ENCODE measurements around the gene GATD1.

GATD1 gene

DNA sequence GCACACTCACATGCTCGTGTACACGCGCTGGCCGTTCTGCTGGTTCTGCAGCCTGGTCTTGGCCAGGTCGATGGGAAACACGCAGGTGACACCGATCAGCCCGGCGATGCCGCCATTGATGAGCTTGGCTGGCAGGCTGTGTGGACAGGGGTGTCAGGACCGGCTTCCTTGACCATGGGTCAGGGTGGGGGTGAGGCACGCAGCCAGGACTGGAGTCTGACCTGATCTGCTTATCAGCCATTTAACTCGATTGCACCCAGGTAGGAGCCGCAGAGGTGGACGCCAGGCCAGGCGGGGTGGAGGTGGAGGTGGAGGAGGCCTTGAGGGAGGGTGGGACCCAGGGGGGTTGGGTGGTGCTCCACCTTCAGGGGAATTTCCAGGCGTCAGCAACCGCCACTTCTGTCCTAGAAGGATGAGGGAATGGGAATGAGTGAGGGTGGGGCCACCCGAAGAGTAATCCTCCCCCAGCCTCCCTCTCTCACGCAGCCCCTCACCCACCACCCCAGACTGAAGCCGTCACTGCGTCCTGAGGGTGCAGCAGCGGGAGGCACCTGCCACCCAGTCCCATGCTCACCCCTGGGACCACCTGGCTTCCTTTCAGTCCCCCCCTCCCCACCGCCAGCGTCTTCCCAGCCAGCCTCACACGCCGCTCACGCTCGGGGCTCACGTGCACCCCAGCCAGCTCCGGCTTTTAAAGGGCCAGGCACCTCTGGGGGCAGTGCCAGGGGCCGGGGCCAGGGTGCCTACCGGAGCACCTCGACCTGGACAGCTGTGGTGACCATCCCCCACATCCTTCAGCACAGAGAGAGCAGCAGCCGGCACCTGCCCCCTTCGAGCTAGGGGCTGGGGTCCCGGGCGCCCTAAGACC lies 17.7 kb upstream of the GATD1 start:
- DNase-seq: no peak

DNA sequence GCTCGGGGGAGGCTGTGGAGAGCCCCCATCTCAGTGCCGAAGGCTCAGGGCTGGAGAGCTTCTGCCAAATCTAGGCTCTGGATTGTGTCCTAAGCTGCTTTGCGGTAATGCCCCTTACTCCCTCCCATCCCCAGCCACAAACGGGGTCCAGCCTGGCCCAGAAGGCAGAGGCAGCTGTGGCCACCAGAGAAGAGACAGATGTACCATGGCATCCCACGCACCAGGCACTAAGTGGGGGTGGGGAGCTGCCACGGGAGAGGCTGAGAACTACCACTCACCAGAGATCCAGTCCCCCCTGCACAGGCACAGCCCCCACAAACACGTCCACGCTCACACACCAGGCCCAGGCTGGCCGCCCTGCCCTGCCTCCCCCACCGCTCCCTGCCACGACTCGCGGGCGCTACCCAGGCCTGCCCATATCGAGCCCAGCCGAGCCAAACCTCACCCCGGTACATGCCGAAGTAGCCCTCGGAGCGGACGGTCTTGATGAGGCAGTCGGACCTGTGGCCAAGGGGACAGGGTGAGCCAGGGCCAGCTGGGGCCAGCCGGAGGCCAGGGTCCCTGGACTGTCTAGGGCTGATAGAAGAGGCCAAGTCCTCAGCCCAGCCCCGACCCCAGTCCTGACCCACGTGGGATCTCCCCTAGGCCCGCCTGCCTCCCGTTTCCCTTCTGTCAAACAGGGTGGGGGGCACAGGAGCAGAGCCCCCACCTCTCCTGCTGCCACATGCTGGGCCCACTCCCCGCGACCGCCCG lies 16.9 kb upstream of the GATD1 start:
- no peak for DNase-seq

DNA sequence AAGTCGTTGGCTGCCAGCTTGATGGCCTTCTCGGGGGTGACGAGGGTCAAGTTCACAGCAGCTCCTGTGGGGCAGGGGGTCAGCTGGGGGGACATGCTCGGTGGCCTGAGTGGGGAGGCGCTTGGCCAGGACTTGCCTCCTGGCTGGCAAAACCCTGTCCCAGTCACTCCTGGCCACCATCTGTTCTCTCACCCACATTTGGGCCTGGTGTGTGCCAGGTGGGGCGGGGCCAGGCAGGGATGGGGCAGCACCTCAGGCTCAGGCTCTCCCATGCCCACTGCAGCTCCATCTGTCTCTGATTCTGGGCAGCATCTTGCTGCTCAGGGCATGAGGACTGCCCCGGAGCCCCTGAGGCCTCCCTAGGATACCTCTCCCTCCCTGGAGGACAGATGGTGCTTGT lies 16.3 kb upstream of the GATD1 start:
- DNase-seq: no peak

DNA sequence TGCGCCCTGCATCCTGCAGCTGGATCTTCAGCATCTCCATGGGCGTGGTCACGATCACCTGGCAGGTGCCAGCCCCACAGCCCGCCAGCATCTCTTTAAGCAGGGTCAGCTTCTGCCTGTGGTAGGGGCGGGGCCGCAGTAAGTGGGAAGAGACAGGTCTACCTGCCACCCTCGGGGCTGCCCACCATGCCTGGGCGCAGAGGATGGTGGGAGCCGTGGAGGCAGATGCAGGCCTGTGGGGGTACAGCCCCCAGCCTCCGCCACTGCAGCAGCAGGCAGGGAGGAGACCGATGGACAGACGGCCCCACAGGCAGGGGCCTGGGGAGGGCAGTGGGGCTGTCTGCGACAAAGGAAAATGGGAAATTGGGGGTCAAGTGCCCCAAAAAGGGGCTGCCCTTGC lies 15.6 kb upstream of the GATD1 start:
- DNase-seq: no peak

DNA sequence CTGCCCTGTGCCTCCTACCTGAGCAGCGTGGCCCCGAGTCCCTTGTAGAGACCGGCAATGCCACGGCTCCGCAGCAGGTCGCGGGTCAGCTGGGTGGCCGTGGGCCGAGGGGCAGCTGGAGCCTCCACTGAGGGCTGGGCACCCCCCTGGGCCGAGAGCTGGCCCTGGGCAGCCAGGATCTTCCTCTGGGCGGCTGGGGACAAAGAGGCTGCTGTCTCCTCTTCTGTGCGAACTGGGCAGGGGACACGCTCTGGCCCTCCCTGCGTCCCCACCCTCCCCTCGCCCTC lies 15.2 kb upstream of the GATD1 start:
- no peak for DNase-seq

DNA sequence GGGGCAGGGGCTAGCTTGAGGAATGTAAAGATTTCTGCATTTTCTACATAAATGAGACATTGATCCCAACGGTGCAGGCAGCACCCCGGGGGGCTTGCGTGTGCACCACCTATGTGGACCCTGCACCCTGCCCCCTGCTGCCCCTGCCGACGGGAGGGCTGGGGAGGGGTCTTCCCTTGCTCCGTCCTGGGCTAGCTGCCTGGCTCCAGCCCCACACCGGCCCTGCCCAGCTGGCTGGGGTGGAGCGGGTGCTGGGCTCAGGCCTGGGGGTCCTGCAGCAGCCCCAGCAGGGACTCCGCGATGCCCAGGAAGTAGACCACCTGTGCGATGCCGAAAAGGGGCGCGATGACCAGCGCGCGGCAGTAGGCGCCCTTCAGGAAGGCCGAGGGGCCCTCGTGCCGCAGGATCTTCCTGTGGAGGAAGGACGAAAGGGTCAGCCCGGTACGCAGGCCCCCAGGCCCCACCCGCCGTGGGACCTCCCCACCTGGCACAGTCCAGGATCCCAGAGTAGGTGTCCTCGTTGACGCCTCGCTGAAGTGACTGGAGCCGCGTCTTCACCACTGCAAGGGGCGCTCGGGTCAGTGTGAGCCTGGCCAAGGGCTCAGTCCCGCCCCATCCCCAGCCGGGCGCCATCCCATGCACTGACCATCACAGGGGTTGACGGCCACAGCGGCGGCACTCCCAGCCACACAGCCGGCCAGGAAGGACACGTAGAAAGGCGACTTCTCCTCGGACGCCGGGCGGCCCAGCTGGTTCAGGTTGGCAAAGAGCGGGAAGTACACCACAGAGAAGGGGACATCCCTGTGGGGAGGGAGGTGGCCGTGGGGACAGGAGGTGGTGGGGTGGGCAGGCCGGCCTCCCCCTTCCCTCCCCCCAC lies 14.6 kb upstream of the GATD1 start:
- no peak for DNase-seq

DNA sequence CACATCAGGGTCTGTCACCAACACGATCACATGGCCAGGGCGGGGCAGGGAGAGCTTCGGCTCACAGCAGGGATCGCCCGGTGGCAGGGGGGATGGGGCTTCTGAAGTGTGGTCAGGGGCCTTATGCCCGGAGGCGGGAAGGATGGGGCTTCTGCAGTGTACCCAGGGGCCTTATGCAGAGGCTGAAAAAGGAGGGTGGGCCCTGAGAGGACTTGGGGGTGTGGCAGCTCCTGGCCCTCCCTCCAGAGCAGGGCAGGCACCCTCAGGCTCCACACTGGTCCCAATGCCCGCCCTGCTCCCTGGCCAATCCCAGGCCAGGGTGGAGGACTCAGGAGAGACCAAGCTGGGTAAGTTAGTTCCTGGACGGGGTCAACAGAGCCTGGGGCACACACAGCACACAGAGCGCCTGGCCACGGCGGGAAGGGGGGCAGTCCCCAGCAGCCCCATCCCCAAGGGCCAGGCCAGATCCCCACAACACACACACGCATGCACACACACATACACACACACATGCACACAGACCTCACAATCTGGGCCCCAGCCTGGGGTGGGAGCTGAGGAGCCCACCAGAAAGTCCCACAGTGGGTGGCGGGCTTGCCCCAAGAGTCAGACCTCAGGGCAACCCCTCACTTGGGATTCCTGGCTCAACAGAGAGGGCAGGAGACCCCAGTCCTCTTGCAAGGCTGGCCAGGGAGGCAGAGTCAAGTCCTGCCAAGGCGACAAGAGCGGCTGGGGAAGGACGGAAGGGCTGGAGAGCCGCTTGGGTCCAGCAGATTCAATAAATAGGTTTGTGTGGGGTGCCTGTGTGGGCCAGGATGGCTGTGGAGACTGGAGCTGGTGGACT lies 13.7 kb upstream of the GATD1 start:
- no peak for DNase-seq

DNA sequence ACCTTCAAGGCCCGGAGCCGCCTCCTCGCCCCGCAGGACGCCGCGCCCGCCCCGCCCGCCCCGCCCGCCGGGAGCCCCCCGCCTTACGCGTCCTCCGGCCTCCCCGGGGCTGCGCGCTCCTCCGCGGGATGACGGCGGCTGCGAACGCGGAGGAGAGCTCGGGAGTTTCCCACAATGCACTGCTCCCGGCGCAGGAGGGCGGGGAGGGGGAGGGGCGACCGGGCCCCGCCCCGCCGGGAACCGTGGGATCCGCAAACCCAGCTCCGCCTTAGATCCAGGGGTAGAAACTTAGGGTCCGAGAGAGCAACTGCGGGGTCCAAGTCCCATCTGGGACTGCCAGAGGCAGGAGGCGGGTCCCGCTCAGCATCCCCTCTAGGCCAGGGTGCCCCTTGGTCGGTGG lies 12.7 kb upstream of the GATD1 start, which contains the start of gene CEND1:
CEND1 (minus strand) TSS at position 148 of the 400 bp plus-strand sequence. CDS start 1,514 bp downstream, outside the sequence.
- DNase-seq: no peak

DNA sequence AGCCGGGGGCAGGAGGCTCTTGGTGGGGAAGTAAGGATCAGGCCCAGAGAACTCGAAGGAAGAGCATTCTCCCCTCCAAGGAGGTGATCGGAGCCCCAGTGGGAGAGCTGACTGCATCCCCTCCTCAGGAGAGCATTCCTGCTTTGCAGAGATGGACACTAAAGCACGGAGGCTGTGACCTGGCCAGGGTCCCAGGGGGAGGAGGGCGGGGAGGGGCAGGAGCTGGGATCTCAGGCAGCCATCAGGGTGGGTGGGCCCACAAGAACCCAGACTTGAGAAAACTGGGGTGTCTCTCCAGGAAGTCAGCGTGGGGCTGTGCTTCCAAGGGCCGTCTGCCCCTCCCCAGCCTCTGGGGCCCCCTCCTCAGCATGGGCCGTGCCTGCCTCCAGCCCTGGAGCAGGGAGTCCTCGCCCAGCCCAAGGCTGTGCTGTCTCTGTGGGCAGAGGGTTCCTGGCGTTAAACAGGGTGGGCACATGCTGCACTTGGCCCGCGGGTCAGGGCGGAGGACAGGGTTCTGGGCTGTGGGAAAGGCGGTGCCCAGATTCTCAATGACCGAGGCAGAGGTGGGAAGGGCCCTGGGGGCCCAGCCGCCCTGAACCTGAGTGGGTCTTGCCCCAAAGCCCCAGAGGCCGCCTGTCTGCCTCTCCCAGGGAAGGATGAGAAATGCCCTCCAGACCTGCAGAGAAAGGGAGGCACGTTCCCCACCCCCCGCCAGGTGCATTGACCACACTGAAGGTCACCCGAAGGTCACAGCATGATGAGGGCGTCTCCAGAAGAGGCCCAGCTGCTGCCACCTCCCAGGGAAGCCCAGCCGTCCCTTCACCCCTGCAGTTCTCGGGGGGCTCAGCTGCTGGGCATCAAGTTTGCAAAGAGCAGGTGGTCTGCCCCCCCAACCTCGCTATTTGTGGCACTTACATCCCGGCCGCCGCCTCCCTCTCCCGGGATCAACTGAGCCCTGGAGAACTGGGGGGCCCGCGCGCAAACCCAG lies 12.0 kb upstream of the GATD1 start:
- DNase-seq: no peak

DNA sequence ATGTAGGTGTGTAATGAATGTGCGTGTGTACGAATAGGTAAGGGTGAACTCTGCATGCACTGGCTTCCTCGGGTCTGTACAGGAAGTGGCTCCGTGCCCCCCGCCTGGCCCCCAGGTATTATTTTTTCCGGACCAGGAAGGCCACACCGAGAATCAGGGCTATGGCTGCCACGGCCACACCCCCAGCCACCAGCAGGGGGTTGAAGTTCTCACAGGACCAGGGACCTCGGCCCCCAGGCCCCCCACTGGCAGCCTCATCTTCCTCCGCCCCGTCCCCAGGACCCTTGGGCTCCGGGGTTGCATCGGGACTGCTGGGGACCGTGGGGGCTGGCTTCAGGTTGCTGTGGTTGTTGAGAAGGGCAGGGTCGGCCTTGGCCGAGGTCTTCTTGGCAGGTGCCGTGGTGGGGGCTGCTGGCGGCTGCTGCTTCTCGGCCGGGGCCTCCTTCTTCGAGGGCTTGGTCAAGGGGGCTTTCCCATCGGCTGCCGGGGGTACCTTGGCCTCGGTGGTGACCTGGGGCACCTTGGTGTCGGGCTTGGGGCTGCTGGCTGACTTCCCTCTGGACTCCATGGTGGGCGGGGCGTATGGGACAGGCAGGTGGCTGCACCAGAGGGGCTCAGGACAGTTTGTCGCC lies 10.8 kb upstream of the GATD1 start:
- DNase-seq: no peak

DNA sequence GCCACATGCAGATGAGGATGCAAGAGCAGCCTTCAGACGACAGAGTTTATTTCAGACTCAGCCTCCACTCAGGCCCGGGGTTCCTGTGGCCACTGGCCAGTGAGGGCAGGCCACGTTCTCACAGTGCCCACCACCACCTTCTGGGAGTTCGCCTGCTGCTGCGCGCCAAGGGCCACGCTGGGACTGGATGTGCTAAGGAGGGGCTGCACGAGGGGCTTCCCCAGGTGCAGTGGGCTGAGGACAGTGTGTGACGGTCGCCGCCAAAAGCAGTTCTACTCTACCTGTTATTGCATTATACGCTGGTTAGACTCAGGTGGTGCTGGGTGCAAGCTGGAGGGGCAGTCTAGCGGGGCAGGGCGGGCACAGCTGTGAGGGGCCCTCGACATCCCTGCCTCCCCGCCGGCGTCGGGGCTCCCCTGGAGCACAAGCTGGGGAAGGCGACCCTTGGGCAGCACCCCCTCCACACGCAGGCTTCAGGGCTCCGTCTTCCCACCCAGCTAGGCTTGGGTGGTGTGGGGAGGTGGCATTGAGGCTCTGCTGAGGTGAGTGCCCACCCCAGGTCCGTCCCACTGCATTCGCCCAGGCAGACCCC lies 9.9 kb upstream of the GATD1 start:
- DNase-seq: no peak

DNA sequence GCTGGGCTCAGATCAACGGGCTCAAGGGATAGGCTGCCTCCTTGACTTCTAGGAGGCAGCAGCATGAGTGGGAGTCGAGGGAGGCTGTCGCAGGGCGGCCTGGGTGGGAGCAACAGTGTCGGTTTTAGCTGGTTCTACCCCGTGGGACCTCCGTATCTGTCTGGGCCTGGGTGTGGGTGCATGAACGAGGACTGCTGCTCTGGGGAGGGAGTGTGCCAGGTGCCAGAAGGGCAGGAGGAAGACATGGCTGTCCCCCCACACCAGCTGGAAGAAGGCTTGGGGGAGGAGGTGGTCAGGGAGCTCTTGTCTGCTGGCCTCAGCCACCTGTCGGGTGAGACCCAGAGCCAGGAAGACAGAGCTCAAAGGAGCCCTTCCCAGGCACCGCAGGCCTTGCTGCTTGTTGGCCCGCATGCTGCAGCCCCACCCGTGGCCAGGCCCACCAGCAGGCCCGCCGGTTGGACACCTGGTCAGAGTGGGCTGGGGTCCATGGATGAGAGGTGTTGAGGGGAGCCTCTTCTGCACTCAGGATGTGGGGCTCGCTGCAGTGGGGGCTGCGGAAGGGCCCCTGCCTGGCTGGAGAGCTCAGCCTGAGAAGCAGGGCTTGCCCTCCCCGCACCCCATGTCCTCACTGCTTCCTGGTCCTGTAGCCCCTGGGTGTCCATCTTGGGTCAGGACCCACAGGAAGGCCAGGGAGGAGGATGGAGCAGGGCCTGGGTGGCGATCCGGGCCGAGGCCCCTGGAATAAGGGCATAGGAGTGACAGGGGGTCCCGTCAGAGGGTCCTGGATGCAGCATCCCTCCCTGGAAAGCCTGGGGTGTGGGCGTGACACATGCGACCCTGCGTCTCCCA lies 9.2 kb upstream of the GATD1 start:
- DNase-seq: no peak

DNA sequence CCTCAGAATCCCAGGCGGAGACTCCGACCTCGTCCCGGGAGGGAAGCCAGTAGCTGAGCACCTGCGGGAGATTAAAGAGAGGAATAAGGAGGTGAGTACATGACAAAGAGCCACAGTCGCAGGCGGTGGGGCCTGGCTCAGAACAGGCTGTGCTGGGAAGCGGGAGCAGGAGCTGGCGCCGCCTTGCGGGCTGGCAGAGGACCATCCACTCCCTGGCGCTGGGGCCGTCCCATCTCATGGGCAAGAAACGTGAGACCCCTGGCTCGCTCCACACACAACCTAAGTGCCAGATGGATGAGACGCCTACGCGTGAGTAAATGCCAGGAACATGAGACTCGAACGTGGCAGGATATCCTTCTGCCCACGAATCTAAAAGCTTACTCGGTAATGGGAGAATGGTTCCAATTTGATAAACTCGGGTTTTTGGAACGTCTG lies 6.3 kb upstream of the GATD1 start:
- DNase-seq: peak; percentile 90

DNA sequence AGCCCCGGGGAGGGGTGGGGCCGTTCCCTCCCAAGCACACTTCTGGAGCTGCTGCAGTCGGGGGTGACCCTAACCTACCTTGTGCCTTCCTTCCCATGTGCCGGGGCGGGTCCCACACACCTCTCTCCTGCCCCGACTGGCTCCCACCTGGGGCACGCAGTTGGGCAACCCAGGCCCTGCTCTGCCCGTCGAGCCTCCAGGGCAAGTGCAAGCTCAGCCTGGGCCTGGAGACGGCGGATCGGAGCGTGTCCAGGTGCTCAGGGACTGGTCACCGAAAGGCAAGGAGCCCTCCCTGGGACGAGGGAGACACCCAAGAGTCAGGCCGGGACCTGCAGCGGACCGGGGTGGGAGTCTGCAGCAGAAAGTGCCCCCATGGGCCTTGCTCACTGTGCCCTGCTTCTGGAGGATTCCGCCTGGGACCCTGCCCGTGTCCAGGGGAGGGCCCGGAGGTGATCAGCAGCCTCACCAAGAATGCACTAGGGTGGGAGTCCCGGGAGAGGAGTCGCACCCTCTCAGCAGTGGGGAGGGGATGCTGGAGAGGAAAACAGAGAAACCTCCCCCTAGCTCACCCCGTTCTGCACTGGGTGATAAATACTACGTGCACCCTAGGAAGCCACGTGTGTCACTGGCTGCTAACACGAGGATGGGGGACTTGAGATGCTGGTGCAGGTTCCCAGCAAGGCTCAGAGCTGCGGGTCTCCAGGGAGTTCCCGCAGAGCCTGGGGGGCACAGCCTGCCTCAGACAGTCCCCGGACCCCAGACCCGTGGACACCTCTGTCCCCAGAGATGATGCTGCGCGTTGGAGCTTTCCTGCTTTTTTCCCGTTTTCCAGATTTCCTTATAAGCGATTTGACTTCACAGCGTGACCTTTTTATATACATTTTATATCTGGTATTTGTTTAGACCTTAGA lies 5.2 kb upstream of the GATD1 start:
- DNase-seq: no peak

DNA sequence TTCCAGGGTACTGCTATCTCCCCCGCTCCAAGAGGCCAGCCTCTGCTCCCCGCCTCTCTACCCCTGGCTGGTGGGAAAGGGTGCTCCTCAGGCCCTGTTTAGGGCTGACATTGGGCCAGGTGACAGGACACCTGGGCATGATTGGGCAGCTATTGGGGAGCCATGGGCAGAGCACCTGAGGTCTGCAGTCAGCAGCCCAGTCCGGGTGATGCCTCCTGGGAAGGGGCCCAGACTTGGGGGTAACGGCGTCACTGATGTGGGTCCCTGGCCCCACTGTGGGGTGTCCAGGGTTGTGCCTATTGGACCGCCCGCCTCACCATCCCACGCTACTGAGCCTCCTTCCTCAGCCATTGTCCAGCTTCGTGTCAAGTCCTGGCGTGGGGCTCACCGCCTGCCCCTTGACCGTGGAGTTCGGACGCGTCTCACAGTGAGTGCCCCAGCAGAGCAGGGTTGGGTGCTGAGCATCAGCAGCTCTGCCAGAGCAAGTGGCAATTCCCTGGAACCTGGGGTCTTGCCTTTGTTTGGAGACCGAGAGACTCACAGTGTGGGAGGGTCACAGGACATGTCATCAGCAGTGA lies 2.8 kb upstream of the GATD1 start:
- no peak for DNase-seq

DNA sequence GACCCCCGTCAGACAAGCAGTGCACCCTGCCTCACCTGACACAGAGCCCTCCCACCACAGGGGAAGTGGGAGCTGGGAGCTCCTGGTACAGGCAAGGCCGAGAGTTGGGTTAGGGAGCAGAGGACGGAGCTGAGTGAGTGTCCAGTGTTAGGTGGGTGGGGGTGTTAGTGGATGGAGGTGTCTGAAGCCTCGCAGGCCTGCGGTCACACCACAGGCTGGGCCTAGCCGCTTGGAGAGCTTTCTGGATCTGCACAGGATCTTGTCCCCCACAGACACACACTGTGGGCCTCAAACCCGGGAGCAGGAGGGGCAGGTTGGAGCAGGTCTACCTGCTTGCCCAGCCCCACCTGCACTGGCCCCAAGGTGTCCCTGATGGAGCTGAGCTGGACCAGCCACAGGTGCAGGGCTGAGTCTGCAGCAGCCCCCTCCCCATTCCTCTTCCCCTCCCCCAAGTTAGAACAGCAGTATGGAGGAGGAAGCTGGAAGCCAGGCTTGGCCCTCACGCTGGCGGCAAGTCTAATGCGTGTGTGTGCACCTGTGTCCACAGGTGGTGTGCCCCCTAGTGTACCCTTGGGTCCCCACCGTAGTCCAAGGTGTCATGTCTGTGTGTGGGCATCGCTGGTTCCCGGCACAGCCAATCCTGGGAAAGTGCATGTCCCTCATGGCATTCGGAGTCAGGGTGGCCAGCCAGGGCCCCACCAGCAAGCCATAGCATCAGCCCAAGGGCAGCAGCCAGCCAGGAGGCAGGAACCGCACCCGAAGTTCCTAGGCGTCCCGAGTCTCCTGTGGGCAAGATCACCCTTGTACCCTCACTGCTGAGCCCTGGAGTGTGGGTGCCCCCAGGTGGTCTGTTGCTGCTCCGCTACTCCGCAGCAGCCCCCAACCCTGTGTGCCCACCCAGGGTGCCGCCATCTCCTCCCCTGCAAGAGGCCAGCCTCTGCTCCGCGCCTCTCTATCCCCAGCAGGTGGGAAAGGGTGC lies 2.0 kb upstream of the GATD1 start:
- DNase-seq: peak; percentile 29

All from left hindlimb (tissue), 1 donor.